ENCODE data around the gene PDCL2.
"Not testable (repeated sequence)": the region's sequence is repeated elsewhere in the genome, so short reads cannot be mapped to it uniquely, and the experiment has no call there.

PDCL2 gene

GRCh38 chr4:55598641-55599040, 6.6 kb upstream of the PDCL2 start:
- no peak for DNase-seq (ENCODE audit: extremely low read depth in 1 of 2, low read depth in 1 of 2)

GRCh38 chr4:55588160-55588559, 3.9 kb downstream of the PDCL2 start:
- no peak for DNase-seq (ENCODE audit: extremely low read depth in 1 of 2, low read depth in 1 of 2)

- DNase-seq (ENCODE audit: extremely low read depth in 1 of 2, low read depth in 1 of 2), result not testable (repeated sequence)
Measured at GRCh38 chr4:55582773-55583172, 9.3 kb downstream of the PDCL2 start.

- DNase-seq (ENCODE audit: extremely low read depth in 1 of 2, low read depth in 1 of 2), result no peak
Measured at GRCh38 chr4:55578341-55579010, 13.6 kb downstream of the PDCL2 start.

- no peak for DNase-seq (ENCODE audit: extremely low read depth in 1 of 2, low read depth in 1 of 2)
Measured at GRCh38 chr4:55575513-55575912, 16.5 kb downstream of the PDCL2 start.

GRCh38 chr4:55574252-55574651, 17.8 kb downstream of the PDCL2 start:
- no peak for DNase-seq (ENCODE audit: extremely low read depth in 1 of 2, low read depth in 1 of 2)

- DNase-seq (ENCODE audit: extremely low read depth in 1 of 2, low read depth in 1 of 2), result no peak
Measured at GRCh38 chr4:55571806-55572205, 20.2 kb downstream of the PDCL2 start.

GRCh38 chr4:55568905-55569504, 23.0 kb downstream of the PDCL2 start:
- DNase-seq (ENCODE audit: extremely low read depth in 1 of 2, low read depth in 1 of 2), result no peak

GRCh38 chr4:55561889-55562288, 30.2 kb downstream of the PDCL2 start:
- no peak for DNase-seq (ENCODE audit: extremely low read depth in 1 of 2, low read depth in 1 of 2)

GRCh38 chr4:55560096-55560495, 31.9 kb downstream of the PDCL2 start:
- DNase-seq (ENCODE audit: extremely low read depth in 1 of 2, low read depth in 1 of 2), result no peak

- no peak for DNase-seq (ENCODE audit: extremely low read depth in 1 of 2, low read depth in 1 of 2)
Measured at GRCh38 chr4:55554453-55555030, 37.5 kb downstream of the PDCL2 start.

GRCh38 chr4:55553441-55554201, 38.4 kb downstream of the PDCL2 start:
- DNase-seq (ENCODE audit: extremely low read depth in 1 of 2, low read depth in 1 of 2), result no peak

GRCh38 chr4:55551964-55552363, 40.1 kb downstream of the PDCL2 start:
- not testable (repeated sequence) for DNase-seq (ENCODE audit: extremely low read depth in 1 of 2, low read depth in 1 of 2)

- no peak for DNase-seq (ENCODE audit: extremely low read depth in 1 of 2, low read depth in 1 of 2)
Measured at GRCh38 chr4:55549888-55550287, 42.2 kb downstream of the PDCL2 start.

GRCh38 chr4:55547918-55548317, 44.1 kb downstream of the PDCL2 start:
- DNase-seq (ENCODE audit: extremely low read depth in 1 of 2, low read depth in 1 of 2), result no peak

GRCh38 chr4:55547466-55547770, 44.6 kb downstream of the PDCL2 start:
- DNase-seq (ENCODE audit: extremely low read depth in 1 of 2, low read depth in 1 of 2), result no peak

- peak; percentile 50 to 73 for DNase-seq (ENCODE audit: extremely low read depth in 1 of 2, low read depth in 1 of 2)
Measured at GRCh38 chr4:55546756-55547465, 45.1 kb downstream of the PDCL2 start, which contains the start of gene CLOCK. CLOCK (minus strand) TSS chr4:55546909; CDS start chr4:55482785, 64,124 bp downstream.

- no peak for DNase-seq (ENCODE audit: extremely low read depth in 1 of 2, low read depth in 1 of 2)
Measured at GRCh38 chr4:55546506-55546755, 45.6 kb downstream of the PDCL2 start.

- DNase-seq (ENCODE audit: extremely low read depth in 1 of 2, low read depth in 1 of 2), result peak in 1 of 2 donors; percentile 39
Measured at GRCh38 chr4:55545641-55546505, 46.2 kb downstream of the PDCL2 start.

- DNase-seq (ENCODE audit: extremely low read depth in 1 of 2, low read depth in 1 of 2), result no peak
Measured at GRCh38 chr4:55545151-55545550, 46.9 kb downstream of the PDCL2 start.

All from activated CD8-positive, alpha-beta memory T cell treated with anti-CD3 and anti-CD28 coated beads for 1 hour (primary cell).